GM19238 (cell line): ENCODE results near the gene CCDC85C.

Experiments
- DNase-seq: peaks from one replicate; pipeline ENCODE4 v3.0.0; 2011; ENCODE audit warnings: low spot score; ENCODE audit not compliant: insufficient read length

The CCDC85C gene

DNA sequence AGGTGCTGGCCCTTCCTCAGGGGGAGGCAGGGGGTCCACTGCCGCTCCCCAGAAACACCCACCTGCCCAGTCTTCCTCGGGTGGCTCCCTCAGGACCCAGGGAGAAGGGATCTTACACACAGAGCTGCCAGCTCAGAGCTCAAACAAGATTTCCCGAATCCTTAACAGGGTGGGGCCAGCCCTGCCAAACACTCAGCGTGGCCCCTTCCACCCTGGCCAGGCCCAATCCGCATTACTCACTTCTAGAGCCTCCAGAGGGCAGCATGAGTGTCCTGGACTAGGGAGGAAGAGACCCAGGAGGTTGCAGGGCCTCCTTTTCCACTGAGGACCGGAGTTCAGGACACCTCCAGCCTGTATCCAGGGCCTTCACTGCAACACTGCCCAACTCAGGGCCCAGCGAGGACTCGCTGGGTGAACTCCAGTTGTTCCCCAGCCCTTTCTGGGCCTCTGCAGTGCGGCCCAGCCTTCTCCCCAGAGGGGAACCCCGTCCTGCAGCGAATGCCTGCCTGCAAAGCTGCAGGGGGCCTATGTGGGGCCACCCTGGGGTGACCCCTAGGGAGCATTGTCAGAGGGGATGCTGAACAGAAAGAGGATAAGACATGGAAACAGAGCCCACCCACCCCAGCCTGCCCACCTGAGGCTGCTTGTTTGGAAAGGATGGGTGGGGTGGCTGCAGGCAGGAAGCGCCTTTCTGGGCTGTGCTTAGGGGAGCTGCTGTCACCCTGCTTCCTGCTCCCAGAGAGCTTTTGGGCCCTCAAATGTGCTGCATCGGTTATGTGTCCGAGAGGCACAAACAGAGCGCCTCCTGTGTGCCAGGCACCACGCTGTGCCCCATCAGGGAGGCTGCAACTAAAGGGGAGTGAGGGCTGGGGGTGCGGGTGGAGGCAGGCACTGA, 79.0 kb downstream of the CCDC85C start:
- DNase-seq: no peak

DNA sequence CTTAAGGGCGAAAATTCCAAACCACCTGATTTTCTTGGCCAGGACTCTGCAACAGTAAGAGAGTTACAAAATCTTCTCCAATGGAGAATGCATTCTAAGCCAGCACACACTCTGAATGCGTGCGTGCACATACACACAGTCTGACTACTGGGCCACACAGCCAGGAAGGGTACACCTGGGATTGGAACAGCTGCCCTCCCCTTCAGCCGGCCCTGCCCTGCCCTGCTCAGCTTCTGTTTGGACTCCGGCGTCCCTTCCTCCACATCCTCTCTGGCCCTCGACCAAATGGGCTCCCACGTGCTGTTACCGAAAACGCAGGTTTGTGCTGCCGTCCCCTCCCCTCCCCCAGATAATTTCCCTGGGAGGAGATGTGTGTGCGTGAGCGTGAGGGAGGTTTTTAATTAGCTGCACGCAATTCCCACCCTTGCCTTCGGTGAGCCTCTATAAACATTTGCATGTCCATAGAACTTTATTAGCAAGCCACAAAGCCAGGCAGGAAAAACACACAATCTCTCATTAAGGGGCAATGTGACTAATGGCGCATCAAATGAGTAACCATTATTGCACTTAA, 79.8 kb downstream of the CCDC85C start:
- DNase-seq: no peak

DNA sequence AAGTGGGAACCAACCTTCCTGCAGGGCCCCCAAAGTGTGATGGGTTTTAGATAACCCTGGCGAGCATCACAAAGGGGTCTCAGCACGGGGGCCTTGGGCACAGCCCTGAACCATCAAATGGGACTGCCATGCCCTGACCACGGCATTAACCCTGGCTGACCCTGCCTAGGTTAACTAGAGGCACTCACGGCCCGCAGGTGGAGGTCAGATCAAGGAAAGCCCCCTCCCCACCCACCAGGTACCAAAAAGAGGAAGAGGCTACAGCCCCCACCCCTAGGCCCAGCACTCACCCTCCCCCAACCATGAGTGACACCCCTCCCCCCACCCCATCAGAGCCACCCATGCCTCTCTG, 80.3 kb downstream of the CCDC85C start:
- DNase-seq: no peak

DNA sequence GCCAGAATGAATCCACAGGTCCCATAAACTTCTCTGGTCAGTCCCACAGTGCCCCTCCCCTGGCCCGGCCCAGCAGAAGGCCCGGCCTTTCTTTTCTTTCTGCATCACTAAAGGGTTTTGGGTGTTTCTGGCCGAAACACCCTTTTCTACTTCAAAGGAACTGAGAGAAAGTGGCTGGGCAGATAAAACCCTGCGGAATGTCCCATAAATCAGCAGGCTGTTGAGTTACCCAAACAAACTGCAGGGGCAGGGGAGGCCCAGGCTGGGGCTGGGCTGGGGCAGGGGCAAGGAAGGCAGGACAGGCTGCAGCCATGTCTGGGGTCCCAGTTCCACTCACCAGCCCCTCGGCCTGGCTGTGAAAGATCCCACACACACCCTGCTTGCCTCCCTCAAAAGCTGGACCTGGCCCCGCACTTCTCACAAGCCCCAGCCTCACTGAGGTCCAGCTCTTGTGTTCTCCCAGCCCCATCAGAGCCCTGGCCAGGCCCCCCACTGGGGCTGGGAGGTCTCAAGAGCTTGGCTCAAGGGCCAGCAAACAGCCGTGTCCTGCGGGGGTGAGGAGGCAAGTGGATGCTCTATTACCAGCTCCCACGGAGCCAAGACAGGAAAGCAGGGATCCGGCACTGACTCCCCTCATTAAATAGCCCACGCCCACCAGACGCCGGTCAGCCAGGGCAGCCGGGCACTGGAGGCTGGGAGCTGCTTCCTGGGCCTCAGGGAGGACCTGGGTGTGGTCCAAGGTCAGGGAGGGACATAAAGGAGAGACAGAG, 80.9 kb downstream of the CCDC85C start:
- DNase-seq: no peak

DNA sequence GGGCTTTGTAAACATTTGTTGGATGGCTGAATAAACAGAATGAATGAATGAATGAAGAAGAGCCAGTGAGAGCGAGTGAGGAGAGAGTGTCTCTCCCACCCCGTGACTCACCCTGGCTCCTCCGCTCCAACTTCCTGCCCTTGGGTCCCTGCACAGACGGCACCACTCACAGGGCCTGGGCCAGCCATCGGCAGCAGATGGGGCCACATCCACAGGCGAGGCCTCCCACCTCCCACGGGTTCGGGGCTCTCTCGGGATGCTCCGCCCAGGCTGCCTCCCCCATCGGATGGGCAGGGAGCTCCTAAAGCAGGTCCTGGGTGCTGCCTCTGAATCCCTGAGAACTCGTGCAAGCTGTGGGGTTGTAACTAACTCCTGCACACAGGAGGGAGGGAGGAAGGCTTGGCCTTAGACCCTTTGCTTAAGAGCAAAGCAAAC, 81.5 kb downstream of the CCDC85C start:
- DNase-seq: no peak

DNA sequence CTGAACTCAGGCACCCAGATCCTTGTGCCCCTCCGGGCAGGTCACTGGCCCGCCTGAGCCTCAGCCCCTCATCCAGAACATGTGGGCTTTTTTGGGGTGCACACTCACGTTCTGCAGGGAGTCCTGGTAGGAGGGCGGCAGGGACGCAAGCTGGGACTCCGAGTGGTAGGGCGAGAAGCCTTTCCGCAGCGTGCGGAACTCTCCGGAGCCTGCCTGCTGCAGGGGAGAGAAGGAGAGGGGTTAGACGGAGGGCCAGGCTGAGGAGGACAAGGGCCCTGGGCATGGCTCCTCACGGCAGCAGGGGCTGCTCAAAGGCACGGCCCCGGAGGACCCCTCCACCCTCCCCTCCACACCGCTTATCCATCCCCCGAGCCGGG, 82.0 kb downstream of the CCDC85C start:
- no peak for DNase-seq

DNA sequence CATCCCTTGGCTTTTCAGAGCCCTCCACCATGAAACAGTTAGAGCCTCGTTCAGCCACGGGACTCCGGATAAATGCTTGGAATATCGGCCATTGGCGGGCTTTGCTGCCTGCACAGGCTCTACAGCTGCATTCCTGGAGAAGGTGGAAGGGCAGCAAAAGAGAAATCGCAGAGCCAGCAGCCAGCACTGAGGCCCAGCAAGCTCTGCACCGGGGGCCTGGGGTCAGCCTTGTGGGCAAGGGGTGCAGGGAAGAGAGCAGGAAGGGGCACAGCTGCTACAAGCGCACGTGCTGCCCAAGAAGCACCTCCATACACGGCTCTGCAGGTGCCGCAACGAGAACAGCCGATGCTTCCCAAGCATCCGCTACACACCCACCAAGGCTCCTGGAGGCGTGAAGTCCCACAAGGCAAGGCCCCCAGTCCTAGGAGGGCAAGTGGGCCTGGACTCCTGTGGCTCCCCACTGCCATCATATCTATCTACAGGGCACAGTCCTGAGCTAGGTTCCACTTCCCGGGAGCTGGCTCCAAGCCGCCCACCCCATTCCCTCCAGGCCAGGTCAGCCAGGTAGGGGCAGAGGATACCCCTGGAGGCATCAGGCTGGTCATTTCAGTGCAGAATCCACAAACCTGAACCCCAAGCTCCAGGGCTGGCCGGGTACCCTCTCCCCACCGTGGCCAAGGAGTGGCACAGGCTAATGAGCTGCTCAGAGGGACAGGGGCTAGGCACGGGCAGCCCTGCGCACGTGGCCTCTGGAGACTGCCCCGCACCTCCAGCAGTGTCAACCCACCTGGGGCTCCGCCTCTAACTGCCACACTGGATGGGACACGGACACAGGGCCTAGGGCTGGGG, 82.6 kb downstream of the CCDC85C start:
- no peak for DNase-seq

DNA sequence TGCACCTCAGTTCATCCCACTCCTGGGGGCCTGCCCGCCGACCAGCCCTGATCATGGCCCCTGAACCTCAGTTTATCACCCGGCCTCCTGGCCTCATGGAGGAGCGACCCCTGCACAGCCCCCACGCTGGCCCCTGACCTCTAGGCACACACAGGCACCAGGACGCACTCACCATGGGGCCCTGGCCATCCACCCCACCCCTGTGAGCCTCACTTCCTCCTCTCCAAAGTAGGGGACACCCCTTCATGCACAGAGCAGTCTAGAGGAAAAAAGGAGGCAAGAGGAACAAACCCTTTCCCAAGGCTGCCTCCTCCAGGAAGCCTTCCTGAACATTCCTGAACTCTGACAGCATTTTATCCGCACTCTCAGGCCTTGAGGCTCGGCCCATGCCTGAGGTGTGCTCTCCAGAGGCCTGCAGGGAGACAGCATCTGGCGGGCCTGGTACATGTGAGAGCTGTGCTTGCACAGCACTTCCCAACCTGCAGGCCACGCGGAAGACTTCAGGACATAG, 83.4 kb downstream of the CCDC85C start:
- DNase-seq: no peak

DNA sequence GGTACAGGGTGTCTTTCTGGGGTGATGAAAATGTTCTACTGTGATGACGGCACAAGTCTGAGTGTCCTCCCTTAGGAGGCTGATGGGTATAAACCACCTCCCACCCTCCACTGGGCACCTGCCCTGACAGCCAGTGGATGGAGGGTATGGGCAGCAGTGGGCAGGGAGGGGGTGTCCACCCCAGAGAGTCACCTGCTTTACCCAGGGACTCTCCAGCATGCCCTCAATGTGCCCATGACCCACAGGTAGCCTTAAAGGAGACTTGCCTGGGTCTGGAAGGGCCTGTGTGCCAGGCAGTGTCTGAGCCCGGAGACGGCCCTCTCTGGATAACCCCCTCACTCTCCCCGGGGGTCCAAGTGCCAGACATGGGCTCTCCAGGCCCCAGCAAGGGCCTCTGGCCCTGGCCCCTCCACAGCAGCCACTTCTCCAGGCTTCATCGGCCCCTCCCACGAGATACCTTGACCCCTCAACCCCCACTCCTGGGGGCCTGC, 84.0 kb downstream of the CCDC85C start:
- no peak for DNase-seq

DNA sequence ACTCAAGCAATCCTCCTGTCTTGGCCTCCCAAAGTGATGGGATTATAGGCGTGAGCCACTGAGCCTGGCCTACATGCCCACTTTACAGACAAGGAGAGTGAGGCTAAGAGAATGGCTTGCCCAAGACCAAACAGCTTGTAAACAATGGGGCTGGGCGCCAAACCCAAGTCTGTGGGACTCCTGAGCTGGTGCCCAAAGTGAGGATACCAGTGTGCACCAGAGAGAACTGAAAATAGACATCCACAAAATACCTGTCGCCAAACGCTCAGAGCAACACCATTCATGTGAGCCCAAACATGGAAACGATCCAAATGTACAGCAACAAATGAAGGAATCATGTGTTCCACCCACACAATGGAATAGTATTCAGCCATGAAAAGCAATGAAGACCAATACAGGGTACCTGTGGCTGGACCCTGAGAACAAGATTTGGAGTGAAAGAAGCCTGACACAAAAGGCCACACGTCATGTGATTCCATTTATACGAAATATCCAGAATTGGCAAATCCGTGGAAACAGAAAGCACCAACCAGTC, 84.6 kb downstream of the CCDC85C start:
- DNase-seq: no peak

DNA sequence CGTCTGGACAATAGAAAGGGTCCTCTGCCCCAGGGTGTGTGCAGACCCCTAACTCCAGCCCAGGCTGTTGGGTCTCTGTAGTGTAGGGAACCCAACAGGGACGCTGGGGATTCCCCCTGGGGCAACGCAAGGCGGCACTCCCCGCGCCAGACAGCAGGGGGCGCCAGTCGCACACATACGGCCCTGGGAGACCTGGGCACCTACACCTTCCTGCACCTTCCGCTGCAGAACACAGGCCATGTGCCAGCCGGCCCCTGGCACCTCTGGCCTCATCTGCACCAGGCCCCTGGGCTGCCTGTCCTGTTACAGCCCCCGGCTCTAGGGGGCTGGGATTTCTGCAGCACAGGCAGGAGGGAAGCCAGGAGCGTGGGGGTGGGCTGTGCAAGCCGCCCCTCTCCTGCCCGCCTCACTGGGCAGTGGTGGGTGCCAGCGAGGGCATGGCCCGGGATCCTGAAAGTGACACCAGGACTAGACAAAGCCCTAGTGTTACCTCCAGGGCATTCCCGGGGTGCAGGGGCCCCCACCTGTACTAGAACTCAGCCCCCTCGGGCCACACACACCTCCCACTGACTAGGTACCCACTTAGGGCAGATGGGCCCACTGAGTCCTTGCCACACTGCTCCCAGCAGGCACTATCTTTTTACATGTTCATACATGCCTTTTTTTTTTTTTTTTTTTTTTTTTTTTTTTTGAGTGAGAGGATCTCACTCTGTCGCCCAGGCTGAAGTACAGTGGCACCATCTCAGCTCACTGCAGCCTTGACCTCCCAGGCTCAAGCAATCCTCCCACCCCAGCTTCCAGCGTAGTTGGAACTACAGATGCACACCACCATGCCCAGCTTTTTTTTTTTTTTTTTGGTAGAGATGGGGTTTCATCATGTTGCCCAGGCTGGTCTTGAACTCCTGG, 85.3 kb downstream of the CCDC85C start:
- DNase-seq: peak; percentile 87

DNA sequence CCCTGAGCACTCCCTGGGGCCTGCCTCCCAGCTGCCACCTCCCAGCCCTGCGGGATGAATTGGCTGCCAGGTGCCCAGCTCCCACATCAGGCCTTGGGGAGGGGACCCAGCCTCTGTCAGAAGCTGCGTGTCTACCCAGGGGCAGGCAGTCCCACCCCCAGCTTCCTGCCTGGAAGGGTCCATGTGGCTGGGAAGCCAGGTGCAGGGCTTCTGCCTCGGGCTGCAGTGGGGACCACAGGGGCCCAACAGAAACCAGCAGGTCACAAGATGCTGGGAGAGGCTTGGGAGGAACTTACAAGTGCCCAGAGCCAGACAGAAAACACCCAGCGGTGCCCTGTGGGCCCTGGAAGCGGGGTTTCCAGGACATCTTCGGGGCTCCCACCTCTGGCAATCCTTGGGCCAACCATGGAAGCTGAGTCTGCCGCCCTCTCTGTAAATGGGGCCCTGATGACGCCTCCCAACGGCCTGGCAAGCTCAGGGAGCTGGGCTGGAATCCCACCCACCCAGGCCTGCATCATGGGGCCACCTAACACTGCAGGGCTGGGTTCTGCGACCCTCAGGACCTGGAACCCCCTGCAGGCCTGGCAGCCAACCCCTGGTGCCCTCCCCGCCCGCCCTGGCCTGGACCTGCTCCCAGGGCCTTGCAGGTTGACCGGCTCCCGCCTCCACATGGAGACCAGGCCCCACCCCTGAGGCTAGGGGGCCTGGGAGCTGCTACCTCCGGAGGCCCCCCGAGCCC, 86.2 kb downstream of the CCDC85C start:
- no peak for DNase-seq

DNA sequence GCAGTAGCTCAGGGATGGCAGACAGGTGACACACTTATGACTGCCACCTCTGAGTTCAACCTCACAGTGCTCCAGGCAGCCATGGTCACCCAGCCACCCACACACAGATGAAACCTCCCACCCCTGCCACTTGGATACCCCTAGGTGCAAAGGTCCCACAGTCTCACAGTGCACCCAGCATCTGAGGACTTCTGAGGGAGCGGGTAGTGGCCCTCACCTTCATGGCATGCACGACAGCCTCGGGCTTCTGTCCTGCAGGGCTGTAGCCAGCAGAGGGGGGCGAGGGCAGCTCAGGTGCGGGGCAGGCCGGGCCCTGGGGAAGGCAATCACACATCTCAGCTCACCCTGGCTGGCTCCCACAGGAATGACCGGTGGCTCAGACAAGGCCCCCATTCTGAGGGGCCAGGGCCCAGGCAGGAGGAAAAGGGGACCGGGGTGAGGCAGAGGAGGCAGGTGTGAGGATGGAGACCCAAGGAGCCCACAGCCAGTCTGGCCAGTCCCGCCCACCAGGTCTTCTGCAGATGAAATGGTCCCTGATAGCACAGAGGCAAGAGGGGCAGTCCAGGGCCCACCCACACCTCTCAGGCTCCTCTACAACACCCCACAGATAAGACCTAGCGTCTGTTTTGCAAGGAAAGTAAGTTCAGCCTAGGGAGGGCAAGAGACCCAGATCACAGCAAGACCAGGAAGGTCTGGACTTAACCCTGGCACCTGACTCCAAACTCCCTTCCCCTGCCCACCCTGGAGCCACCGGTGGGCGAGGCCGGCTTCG, 87.0 kb downstream of the CCDC85C start:
- no peak for DNase-seq

DNA sequence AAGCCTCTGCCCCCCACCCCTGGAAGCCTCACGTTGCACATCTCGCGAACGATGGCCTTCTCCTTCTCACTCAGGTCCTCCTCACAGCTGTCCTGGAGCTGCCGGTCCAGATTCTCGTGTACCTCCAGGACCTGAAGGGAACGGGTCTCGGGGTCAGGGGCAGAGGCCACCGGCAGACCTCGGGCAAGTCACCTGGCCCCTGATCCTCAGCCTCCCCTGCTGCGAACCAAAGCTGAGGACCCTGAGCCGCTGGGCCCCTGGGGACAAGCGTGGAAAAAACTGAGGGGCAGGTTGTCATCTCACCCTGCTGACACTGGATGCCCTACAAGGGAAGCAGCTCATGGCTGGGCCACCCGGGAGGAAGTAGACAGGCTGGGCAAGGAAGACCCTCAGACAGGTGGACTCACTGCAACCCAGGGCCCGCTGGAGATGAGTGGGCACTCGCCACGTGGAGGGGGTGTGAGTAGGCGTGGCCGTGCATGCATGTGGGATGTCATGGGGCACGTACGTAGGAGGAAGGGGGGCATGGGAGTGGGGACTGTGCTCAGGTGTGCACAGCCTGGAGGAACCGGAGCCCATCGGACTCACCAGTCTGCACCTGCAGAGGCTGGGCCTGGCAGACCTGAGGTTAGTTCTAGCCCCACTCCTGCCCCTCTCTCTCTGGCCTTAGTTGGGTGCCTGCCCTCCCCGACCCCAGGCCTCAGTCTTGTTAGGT, 87.7 kb downstream of the CCDC85C start:
- no peak for DNase-seq

DNA sequence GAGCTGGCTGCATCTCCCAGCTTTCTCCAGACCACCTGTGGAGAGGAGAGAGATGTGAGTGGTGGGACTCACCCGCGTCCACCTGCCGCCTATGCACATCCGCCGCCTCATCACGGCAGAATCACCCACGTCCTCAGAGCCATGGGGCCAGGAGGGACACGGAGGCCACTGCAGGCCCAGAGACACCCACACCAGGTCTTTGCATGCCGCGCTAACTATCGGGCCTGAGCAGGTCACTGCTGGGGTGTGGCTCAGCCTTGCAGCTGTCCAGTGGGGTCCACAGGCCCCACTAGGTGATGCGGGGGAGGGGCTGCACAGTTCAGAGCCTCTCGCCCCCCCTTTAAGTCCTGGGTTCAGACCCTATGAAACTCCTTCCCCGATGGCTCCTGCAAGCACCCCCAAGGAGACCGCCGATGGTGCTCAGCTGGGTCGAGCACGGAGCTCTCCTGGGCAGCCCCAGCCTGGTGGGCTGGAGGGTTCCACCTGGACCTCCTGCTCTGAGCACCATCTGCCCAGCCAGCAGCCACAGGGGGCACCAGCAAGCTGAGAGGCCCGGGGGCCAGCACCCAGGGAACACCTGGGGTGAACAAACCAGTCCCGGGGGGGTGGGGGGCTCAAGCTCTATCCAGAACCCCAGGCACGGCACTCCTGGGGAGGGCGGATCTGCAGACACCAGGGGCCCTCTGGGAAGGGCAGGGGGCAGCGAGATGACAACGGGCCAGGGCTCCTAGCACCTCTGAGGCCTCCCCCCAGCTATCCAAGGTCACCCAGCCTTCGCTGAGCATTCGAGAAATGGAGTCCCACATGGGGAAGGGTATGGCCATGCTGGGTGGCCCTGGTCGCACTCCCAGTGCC, 88.5 kb downstream of the CCDC85C start:
- DNase-seq: no peak

DNA sequence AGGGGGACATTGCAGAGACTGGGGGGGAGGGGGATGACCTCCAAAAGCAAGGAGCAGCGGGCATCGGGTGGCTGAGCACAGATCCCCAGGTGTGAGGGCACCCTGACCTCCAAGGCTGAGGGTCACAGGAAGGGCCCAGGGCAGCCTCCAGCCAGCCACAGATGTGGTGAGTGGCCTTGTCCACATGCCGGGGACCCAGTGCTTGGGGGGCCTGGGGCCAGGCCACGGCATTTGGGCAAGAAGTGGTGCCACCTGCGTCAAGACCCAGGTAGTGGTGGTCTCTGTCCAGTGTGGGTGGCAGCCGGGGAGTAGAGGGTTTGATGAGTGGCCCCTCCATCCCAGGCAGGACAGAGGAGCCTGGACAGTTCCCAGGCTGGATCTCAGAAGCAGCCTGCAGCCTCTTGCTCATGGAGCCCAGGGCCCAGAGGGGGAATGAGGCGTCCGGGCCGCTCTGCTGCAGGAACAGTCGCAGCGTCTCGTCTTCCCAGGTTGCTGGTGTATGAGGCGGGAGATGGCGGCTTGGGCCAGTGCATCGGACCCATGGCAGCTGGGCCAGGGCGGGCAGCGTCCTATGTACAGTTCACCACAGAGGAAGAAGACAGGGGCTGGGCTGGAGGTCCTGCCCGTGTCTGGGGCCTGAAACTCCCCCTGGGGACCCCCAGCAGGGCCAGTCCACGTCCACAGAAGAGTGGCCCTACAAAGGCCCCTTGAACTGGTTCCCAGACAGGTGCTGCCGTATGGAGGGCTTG, 89.3 kb downstream of the CCDC85C start:
- no peak for DNase-seq
